ENCODE data around the gene RPN2.
A peak's percentile ranks its signal among the peaks of the same experiment; 100 is the strongest.

Gene RPN2

GRCh38 chr20:37270576-37271420 is 91.7 kb downstream of the RPN2 start:
- no peak for DNase-seq

GRCh38 chr20:37271421-37271768 is 92.3 kb downstream of the RPN2 start:
- DNase-seq: no peak

GRCh38 chr20:37273988-37274387 is 94.9 kb downstream of the RPN2 start:
- no peak for DNase-seq

DNA sequence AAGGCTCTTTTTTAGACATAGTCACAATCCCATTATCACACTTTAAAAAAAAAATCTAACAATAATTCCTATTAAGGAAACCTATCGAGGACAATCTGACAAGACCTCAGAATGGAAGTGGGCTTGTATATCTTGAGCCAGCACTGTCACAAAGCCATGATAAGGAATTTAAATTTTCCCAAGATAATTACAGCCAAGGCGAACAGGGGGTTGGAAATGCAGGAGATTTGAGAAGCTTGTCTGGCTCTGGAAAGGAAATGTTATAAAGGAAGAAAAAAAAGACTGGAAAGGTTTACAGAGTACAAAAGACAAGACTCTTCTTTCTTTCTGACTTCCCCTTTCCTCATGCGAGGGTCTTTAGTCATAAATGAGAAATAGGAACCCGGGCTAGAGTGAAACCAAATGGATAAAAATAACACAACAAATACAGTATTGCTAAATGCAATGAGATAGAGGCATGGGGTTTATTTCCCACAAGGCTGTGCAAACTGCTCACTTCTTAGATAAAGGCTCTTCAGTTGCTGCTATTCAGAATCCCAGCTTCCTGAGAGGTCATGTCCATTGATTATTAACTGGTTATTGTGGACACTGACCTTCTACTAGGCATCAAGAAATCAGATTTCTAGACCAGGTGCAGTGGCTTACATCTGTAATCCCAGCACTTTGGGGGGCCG is 95.9 kb downstream of the RPN2 start:
- DNase-seq: no peak

DNA sequence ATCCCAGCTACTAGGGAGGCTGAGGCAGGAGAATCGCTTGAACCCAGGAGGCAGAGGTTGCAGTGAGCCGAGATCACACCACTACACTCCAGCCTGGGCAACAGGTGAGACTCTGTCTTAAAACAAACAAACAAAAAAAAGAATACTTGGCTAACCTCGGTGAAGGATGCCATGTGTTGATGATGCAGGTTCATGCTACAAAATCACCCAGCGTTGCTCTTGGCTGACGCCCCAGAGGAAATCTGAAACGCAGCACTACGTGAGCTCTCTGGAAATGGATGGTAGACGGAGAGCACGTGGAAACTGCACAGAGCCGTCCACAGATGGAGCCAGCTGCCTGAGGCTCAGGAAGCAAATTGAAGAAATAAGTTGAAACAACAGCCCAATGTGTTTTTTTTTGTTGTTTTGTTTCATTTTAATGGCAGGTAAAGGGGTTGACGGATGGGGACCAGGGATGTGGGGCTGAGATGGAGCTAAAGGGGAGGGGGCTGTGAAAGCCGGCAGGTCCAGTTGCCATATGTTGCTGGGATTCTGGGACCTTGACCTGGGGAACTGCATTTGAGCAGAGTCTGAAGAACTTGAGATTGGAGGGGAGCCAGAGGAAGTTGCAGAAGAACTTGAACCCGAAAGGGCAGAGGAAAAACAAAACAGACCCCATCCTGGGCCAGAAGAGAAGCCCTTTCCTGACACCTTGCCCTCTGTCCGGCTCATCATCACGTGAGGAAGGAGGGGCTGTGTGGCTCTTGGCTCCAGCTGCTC is 97.5 kb downstream of the RPN2 start:
- DNase-seq: peak in 1 of 5 experiments; percentile 51

GRCh38 chr20:37277253-37277593 is 98.1 kb downstream of the RPN2 start:
- DNase-seq: no peak

DNA sequence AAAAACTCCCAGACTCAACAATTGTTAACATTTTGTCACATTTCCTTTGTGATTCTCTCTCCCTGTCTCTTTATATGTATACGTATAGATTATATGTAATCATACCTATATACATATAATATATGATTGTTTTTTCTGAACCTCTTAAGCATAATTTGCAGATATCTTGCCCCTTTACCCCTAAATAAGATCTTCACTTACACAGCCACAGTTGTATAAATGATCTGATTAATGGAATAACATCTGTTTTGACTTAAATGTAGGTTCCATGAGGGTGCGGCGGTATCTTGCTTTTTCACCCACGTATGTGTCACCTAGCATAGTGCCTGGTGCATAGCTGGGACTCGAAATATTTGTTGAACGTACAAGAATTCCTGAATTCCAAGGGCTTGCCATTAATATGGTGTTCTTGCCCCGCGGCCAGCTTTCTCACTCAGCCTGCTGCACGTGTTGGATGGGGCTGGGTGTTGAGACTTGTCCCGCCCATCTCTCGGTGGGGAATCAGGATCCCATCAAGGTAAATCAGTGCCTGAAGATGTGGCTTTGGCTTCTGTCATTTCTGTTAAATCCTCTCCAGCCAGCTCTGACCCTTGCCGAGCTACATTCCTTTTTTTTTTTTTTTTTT is 99.9 kb downstream of the RPN2 start:
- DNase-seq: no peak

GRCh38 chr20:37279820-37280219 is 100.7 kb downstream of the RPN2 start:
- no peak for DNase-seq

DNA sequence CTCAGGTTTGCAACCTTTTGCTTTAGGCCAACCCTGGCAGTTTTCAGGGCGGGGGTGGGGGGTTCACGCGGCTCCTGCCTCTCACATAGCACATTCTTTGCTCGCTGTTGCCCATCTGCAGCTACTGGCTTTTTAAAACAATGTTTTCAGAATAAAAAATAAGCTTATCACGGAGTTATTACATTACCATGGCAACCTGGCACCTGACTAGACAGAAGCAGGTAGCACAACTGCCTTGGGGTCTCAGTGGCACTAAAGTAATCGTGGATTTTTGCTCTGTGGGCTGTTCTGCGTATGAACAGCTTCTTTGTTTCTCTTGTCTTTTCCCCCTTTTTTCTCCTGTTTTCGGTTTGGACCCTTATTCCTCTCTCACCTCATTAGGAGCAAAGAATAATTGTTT is 101.3 kb downstream of the RPN2 start:
- DNase-seq: no peak

- DNase-seq: no peak
Observed at GRCh38 chr20:37282556-37282955, 103.4 kb downstream of the RPN2 start.

DNA sequence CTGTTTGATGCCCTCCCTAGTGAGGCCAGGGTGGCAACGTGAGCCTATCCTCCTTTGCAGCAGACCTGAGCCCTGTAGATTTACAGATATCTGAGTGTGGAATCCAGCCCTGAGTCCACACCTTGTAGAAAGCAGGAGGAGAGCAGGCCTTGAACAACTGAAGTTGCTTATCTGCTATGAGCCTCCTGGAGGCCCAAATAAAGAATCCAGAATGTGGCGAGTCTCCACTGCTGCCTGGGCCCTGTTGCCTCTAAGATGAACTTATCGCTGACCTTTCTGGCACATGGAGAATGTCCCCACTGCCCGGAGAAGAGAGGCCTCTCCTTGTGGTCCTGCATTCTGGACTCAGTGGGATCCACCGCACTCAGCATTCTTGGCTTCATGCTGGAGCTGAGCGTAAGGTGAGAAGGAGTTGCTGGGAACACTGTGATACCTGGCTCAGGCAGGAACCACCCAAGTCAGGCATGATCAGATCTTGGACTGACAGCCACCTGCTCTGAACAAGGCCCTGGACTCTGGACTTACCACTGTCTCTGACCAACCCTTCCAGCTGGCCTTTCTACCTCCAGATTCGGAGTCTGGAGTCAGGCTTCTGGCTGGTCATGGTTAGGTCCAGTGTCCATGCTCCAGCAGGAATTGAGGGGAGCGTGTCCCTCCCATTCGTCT is 104.5 kb downstream of the RPN2 start:
- DNase-seq: no peak

GRCh38 chr20:37284691-37285161 is 105.6 kb downstream of the RPN2 start:
- no peak for DNase-seq

GRCh38 chr20:37285664-37286374 is 106.7 kb downstream of the RPN2 start:
- no peak for DNase-seq

GRCh38 chr20:37288091-37288490 is 109.0 kb downstream of the RPN2 start:
- DNase-seq: no peak

DNA sequence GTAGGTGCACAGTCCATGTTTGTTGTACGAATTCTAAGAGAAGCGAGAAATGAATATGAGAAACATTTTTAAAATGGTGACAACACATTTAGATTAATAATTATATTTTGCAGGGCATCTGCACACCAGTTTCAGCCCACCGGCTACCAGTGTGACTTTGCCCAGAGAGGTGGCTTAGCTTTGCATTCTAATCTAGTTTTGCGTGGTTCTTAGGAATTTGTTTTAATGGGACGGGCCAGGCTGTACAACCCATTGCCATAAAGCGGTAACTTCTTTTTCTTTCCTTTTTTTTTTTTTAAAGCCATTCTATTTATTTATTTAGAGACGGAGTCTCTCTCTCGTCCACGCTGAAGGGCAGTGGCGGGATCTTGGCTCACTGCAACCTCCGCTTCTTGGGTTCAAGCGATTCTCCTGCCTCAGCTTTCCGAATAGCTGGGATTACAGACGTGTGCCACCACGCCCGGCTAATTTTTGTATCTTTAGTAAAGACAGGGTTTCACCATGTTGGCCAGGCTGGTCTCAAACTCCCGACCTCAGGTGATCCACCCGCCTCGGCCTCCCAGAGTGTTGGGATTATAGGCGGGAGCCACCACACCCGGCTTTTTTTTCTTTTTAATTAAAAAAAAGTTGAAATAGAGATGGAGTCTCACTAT is 111.2 kb downstream of the RPN2 start:
- no peak for DNase-seq

Data from T-helper 2 cell (primary cell).